Left renal pelvis (tissue), 4 donors: ENCODE results near the gene MGMT. TPM values are rescaled to one million over a fixed set of nuclear protein-coding genes. Genes with fewer than 3 reads are reported as not detected.

Source experiments
- DNase-seq, 4 donors: peaks; one replicate each; pipeline ENCODE4 v3.0.0-alpha.2; 2013; ENCODE audit warnings: low read depth in 4 of 4, low spot score in 3 of 4
- polyA plus RNA-seq, 4 donors: library from polyadenylated mRNA; unstranded; fragments of 120-200 nt; gene quantifications; one replicate each; pipeline ENCODE4 v1.2.1, GENCODE V29; 2013; ENCODE audit not compliant: insufficient read length in 4 of 4

Gene MGMT
- polyA plus RNA-seq, 4 donors = 14.2 to 24.7 (median 17.5) TPM

DNA sequence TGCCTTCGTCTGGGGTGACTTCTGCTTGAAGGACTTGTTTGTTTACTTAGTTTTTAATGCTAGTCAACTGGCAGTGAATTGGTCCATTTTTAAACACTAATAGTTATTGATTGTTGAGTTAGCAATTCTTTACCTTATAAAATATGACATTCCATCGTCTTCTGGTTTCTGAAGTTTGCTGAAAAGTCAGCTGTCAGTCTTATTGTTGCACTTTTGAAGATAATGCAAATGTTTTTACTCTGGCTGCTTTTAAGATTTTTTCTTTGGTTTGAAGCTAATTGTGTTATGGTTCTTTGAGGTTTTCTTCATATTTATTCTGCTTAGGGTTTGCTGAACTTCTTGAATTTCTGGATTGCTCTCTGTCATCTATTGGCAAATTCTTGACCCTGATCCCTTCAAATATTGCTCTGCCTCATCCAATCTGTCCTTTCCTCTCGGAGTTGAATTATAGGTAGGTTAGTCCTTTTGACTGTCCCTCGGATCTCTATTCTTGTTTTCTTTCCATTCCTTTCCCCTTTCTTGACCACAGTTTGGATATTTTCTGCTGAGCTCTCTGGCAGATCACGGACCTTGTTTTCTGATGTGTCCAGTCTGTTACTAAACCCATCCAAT lies 24.2 kb downstream of the MGMT start:
- DNase-seq = no peak

DNA sequence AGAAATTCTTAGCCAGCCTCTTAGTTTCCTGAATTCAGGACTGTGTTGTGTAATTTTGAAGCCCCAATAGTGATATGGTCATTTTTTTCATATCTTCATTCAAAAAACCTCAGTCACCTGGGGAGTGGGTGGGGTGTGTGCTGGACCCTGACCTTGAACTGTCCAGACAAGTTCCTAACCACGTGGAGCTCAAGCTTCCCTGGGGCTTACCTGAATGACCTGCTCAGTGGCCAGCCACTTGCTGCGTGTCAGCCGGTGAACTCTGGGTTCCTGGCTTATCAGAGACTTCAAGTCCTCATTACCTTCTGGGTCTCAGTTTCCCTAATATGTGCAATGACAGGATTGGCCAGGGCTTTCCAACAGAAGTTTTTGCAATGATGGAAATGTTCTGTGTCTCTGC lies 27.1 kb downstream of the MGMT start:
- no peak for DNase-seq

DNA sequence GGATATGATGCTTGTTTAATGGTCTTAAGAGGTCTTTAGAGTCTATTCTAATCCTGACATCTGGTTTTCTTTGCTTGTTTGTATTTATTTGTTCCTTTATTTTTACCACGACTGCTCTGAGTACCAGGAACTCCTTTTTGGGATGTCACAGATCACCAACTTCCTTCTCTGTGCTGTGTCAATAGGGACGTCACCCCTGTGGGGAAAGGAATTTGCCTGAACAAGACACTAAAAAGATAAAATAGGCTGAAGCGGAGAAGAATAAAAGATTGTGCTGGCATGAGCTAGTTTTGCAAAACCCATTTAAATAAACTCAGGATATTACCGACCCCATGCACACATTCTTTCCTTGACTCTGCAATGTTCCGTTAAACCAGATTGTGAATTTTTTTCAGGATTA lies 27.7 kb downstream of the MGMT start:
- no peak for DNase-seq

- no peak for DNase-seq
These were observed 28.2 kb downstream of the MGMT start for GRCh38 chr10:129495256-129495655.

- DNase-seq = peak in 1 of 4 donors; percentile 58
These were observed 28.7 kb downstream of the MGMT start for GRCh38 chr10:129495698-129496097.

- no peak for DNase-seq
These were observed 30.0 kb downstream of the MGMT start for GRCh38 chr10:129497013-129497412.

DNA sequence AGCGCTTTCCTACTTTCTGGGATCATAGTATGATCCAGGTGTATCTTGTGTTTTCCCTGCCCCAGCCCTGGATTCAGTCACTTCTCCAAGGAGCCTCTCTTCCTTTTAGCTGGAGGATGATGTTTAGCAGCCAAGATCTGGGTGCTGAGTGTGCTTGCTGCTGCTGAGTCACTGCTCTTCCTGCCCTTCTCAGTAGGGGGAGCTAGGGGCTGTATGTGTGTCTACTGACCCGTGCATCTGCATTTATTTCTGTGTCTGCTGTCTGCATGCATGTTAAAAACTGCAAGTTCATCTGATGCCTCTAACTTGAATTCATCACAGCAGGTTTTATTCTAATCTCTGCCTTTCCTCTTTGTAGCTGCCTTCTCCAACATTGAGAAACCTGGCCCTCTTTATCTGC lies 31.6 kb downstream of the MGMT start:
- no peak for DNase-seq

GRCh38 chr10:129500617-129501339 lies 33.7 kb downstream of the MGMT start:
- DNase-seq = no peak

DNA sequence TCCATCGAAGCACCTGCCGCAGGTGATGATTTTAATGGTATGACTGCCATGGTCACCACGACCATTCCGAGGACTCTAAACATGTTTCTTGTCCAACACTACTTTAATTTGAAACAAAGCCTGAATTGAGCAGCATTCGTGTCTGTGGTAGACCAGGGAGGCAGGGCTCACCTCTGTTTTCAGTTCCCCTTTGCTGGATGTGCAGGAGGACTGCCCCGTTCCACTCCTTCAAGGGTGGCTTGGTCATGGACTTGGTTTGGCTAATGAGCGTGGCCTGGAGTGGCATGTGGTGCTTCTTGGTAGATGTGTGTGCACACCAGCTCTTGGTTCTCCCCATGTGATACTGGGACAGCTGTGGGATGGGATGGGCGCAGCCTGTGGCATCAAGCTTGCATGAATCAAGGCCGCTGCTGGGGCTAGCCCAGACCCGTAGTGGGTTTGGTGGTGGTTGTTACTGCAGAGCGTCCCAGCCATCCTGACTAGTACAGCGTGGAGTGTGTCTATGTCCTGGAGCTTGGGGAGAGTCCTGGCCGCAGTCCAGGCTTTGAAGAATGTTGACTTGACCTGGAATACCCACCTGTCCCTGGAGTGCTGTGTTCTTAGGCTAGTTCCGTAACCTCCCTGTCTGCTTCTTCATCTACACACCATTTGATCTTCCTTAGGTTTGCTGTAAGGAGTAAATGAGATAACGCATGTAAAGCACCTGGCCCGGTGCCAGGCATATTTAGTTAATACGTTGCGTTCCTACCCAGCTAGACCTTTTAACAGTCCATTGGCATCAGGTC lies 34.8 kb downstream of the MGMT start:
- DNase-seq = no peak

GRCh38 chr10:129502448-129502847 lies 35.4 kb downstream of the MGMT start:
- DNase-seq = no peak

GRCh38 chr10:129505500-129506075 lies 38.5 kb downstream of the MGMT start:
- DNase-seq = no peak

DNA sequence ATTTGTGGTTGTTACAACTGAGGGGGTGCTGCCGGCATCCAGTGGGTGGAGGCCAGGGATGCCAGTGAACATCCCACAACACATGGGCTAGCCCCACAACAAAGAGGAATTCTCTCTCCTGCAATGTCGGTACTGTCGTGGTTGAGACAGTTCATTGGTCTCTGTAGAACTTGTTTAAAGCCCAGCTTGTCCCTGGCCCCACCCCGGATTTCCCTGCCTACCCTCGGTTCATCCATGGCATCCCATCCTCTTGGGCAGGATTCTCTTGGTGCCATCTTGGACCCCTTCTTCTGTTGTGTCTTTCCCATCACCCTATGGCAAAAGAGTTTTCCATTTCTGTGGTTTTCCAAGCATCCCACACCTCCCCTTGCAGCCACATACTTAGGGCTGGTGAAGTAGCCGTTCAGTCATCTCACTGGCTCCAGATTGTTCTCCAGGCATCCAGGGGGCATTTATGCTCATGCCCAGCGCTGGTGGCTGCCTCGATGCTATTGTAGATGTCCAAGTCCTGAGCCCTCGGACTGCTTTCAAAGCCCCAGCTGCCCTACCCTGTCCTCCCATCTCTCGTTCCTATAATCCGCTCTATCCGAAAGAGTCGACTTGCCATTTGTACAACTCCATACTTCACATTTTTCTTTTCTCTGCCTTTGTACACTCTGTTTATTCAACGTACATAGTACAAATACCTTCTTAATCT lies 39.2 kb downstream of the MGMT start:
- DNase-seq = no peak

DNA sequence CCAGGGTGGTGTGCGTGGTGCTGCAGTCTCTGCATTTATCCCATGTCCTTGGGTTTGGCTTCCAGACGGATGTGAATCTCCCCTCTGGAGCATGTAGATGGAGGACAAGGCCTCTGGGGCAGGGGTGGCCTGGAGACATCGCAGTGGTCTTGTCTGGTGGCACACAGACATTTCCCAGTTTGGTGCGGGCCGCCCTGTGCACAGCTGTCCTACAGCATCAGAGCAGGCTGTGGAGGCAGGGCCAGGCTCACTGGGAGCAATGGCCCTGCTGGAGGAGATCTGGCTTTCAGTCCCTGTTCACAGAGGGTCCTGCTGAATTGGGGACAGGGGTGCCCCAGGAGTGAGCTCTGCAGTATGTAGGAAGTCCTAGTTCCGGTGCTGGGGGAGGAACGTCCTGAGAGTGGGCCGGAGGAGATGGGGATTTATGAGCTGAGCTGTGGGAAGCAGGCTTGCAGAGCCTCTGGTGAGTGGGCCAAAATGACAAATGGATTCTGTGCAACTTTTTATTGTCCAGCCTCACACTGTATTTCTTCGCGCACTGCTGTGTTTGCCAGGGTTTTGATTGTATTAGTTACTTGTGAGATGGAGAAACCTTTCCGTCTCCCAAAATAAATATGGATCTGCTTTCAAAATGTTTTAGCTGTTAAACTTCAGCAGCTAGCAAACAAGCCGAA lies 40.3 kb downstream of the MGMT start:
- no peak for DNase-seq

GRCh38 chr10:129509155-129509554 lies 42.1 kb downstream of the MGMT start:
- DNase-seq = no peak

GRCh38 chr10:129509835-129510234 lies 42.8 kb downstream of the MGMT start:
- no peak for DNase-seq

DNA sequence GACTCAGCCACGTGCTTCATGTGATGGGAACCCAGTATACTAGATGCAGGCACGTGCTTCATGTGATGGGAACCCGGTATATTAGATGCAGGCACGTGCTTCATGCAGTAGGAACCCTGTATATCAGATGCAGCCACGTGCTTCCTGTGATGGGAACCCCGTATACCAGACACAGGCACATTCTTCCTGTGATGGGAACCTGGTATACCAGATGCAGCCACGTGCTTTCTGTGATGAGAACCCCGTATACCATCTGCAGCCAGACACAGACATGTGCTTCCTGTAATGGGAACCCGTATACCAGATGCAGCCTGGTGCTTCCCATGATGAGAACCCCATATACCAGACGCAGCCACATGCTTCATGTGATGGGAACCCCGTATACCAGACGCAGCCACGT lies 44.0 kb downstream of the MGMT start:
- no peak for DNase-seq

DNA sequence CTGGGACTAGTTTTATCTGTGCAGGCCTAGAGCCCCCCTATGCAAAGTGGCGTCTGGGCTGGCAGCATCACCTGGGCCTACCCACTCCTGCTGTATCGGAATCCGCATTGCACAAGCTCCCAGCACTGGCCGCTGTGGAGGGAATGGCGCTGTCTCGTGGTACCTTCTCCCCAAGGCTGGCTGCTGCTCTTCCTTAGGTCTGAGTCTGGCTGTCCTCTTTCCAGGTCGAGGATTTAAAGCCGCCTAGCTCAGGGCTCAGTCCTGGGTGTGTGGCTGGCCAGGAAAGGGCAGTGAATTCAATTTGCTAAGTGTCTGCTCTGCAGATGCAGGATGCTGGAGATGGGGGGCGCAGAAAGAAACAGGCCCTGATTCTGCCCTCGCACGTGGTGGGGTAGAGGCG lies 44.7 kb downstream of the MGMT start:
- DNase-seq = no peak

DNA sequence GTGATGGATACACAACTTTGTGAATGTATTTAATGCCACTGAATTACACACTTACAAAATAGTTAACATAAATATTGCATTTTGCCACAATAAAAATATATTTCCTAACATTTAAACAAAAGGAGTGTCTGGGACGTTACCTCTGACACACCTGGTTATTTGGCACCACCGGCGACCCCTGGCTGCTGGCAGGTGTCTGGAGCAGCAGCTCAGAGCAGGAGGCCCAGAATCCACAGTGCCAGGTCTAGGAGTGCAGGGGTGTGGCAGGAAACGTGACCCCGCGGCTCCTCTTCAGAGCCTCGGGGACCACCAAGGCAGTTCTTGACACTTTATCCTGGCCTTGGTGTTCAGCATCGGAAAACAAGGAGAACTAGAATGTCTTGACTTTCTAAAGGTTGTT lies 46.3 kb downstream of the MGMT start:
- DNase-seq = no peak

DNA sequence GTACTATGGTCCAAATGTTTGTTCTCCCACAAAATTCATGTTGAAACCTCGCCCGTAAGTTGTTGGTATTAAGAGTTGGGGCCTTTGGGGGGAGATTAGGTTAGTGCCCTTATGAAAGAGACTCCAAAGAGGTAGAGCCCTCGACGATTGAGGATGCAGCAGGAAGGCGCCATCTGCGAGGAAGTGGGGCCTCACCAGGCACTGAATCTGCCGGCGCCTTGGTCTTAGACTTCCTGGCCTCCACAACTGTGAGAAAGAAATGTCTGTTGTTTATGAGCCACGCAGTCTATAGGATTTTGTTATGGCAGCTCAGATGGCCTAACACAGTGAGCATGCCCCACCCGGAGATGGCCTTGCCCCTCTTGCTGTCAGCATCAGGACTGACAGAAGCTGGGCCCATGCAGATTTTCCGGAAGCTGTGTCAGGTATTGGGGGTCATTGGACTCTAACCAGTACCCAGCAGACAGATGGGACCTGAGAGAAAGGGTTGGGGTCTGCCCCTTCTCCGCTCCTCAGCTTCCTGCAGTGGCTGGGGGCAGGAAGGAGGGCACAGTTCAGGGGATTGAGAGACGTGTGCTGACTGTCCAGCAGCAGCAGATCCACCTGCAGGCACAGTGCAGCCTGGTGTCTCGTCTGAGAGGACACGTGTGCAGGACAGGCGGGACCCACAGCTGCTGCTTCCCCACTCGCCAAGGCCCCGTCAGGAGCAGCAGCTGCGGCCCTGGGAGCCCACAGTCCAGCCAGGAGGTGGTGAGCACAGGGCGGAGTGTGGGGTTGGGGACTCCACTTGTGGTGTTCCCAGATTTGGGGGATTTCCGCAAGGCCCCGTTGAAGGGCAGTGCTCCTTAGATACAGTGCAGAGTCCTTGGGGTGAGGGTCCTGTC lies 47.8 kb downstream of the MGMT start:
- no peak for DNase-seq
